ENCODE measurements around the gene TEKT2. TPM values are rescaled to one million over a fixed set of nuclear protein-coding genes. Genes with fewer than 3 reads are reported as not detected.

The TEKT2 gene
- total RNA-seq, 6 experiments from 2014 or later, result not detected

DNA sequence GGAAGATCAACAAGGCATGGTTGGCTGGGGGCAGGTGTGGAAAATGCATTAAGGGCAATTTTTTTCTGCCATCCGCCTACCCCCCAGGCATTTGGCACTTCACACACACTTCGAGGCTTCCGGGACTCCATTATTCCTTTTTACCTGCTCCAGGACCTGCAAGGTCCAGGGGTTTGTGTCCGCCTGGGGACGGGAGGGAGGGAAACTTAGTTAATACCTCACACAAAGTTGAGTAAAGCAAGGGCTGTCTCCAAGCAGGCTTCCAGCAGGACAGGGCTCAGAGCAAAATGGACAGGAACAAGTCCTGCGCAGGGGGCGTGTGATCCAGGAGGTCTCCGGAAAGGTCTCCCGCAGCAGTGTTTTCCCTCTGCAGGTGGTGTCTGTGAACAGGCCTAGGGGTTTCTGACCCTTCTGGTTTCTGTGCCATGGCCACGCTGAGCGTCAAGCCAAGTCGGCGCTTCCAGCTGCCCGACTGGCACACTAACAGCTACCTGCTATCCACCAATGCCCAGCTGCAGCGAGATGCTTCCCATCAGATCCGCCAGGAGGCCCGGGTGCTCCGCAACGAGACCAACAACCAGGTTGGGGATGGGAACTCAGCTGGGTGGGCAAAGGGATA, 712 bp downstream of the TEKT2 start:
- Mint-ChIP-seq H3K36me3 (ENCODE audit: low read depth) (peaks cover 5% of the 10 kb centered on the region), H3K9me3 (no peaks in the 10 kb centered on the region), H3K4me1 (ENCODE audit: low read depth) (peaks cover 17% of the 10 kb centered on the region), H3K27ac (no peak overlapping the region), H3K27me3 (ENCODE audit: insufficient read depth) (no peaks in the 10 kb centered on the region; the same call in 1 of the 2 replicates), H3K4me3 (peak overlapping the region; percentile 69)
- TF ChIP-seq CTCF (IDR thresholded peaks at IDR 0.05), result no peak
- no peak for DNase-seq

- DNase-seq, result no peak
- no peak for TF ChIP-seq CTCF (IDR thresholded peaks at IDR 0.05)
- Mint-ChIP-seq H3K9me3 (no peaks in the 10 kb centered on the region), H3K36me3 (ENCODE audit: low read depth) (peaks cover 10% of the 10 kb centered on the region), H3K4me3 (no peak overlapping the region), H3K4me1 (ENCODE audit: low read depth) (peaks cover 19% of the 10 kb centered on the region), H3K27me3 (ENCODE audit: insufficient read depth) (peaks cover 2% of the 10 kb centered on the region; the same call in 1 of the 2 replicates), H3K27ac (no peak overlapping the region)
Observed at GRCh38 chr1:36085126-36085525, 1.2 kb downstream of the TEKT2 start.

- Mint-ChIP-seq H3K4me3 (no peak overlapping the region), H3K4me1 (ENCODE audit: low read depth) (peaks cover 14% of the 10 kb centered on the region), H3K36me3 (ENCODE audit: low read depth) (peaks cover 11% of the 10 kb centered on the region), H3K9me3 (no peaks in the 10 kb centered on the region), H3K27me3 (ENCODE audit: insufficient read depth) (peaks cover 2% of the 10 kb centered on the region; the same call in 1 of the 2 replicates), H3K27ac (no peak overlapping the region)
- no peak for DNase-seq
- no peak for TF ChIP-seq CTCF (IDR thresholded peaks at IDR 0.05)
Observed at GRCh38 chr1:36085686-36086526, 2.0 kb downstream of the TEKT2 start.

DNA sequence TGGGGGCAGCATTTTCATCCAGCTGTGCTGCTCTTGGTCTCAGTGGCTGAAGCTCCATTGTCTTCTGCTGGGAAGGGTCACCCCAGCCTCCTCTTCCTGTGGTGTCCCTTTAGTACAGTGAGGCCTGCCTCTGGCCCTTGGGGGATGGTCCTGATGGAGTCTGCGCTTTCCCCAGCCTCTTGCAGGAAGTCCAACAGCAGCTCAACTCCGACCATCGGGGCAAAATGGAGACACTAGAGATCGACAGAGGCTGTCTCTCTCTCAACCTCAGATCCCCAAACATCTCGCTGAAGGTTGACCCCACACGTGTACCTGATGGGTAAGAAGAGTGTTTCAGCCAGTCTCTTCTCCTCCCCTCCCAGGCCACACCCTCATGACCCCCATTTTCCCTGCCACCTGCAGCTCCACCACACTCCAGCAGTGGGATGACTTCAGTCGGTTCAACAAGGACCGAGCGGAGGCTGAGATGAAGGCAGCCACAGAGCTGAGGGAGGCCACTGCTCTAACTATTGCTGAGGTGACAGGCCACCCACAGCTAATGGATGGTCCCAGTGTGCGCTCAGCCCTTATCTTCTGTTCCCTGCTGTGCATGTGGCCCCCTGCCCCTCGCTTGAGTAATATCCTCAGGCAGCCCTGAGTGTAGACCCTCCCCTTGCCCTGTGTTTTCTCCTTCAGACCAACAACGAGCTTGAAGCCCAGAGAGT, 2.8 kb downstream of the TEKT2 start:
- peaks cover 11% of the 10 kb centered on the region for H3K36me3 Mint-ChIP-seq (ENCODE audit: low read depth)
- no peak for DNase-seq
- no peaks in the 10 kb centered on the region for H3K9me3 Mint-ChIP-seq
- TF ChIP-seq CTCF (IDR thresholded peaks at IDR 0.05), result no peak
- H3K27me3 Mint-ChIP-seq (ENCODE audit: insufficient read depth), result peaks cover 2% of the 10 kb centered on the region; the same call in 1 of the 2 replicates
- no peak overlapping the region for H3K4me3 Mint-ChIP-seq
- no peak overlapping the region for H3K27ac Mint-ChIP-seq
- H3K4me1 Mint-ChIP-seq (ENCODE audit: low read depth), result peaks cover 12% of the 10 kb centered on the region

- peak; percentile 22; the same call in 1 of the 2 replicates for TF ChIP-seq CTCF (IDR thresholded peaks at IDR 0.05)
- peaks cover 12% of the 10 kb centered on the region for H3K4me1 Mint-ChIP-seq (ENCODE audit: low read depth)
- H3K9me3 Mint-ChIP-seq, result no peaks in the 10 kb centered on the region
- H3K4me3 Mint-ChIP-seq, result no peak overlapping the region; the same call in 1 of the 2 replicates
- DNase-seq, result no peak
- no peak overlapping the region for H3K27ac Mint-ChIP-seq
- peaks cover 11% of the 10 kb centered on the region for H3K36me3 Mint-ChIP-seq (ENCODE audit: low read depth)
- H3K27me3 Mint-ChIP-seq (ENCODE audit: insufficient read depth), result peaks cover 4% of the 10 kb centered on the region; the same call in 1 of the 2 replicates
Observed at GRCh38 chr1:36087233-36088123, 3.6 kb downstream of the TEKT2 start.

Measured in HFFc6 (cell line).